Neutrophil (primary cell): ENCODE results near the gene MCF2L.

ENCODE experiments used
- H3K27ac ChIP-seq: fragments of 200-600 bp; sonication (generic); 2 replicates; pipeline ENCODE4 v1.5.1; 2016; ENCODE audit warnings: mild to moderate bottlenecking, moderate library complexity
- H3K27me3 ChIP-seq: fragments of 200-600 bp; sonication (generic); 2 replicates; pipeline ENCODE4 v1.6.0; 2016; ENCODE audit warnings: mild to moderate bottlenecking
- H3K36me3 ChIP-seq: fragments of 200-600 bp; sonication (generic); 2 replicates; pipeline ENCODE4 v1.5.1; 2017
- H3K4me1 ChIP-seq, 2 experiments: fragments of 200-600 bp in 1 of 2; sonication (generic) in 1 of 2; 1 replicate in 1 of 2; 2 replicates in 1 of 2; pipeline versions ENCODE4 v1.5.1 to v1.6.1; 2013 to 2016; ENCODE audit warnings: low read depth in 1 of 2, low read length in 1 of 2, mild to moderate bottlenecking in 1 of 2, moderate library complexity in 1 of 2; ENCODE audit not compliant: control insufficient read depth in 1 of 2, insufficient read depth in 1 of 2
- H3K4me3 ChIP-seq, 2 experiments: fragments of 200-600 bp in 1 of 2; sonication (generic) in 1 of 2; 1 replicate in 1 of 2; 2 replicates in 1 of 2; pipeline ENCODE4 v1.5.1; 2013 to 2016; ENCODE audit warnings: low read depth in 1 of 2, low read length in 1 of 2, mild to moderate bottlenecking in 1 of 2, moderate library complexity in 1 of 2
- H3K9me3 ChIP-seq: fragments of 200-600 bp; sonication (generic); 2 replicates; pipeline ENCODE4 v1.5.1; 2016
- TF ChIP-seq, protein P1 (sequence below): fragments of 200-600 bp; sonication (generic); IDR thresholded peaks from 2 replicates; pipeline ENCODE4 v1.5.1; 2016; ENCODE audit warnings: antibody characterized with exemption

The MCF2L gene

DNA sequence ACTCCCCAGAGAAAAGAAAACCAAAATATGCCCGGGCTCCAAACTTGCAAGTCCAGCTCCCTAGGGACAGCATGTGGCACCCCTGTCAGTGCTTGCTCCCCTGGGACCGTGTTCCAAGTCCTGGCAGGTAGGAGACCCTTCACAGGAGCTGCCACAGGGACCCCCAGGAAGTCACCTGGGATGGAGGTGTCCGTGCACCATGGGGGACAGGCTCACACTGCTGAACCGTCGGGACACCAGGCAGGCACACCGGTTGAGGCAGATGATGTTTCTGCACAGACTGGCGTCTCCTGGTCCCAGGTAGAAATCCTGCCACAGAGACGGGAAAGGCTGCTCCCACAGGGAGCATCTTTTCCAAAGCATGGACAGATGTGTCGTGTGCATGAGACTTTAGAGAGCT, 177.7 kb downstream of the MCF2L start:
- Histone ChIP-seq H3K27ac (no peak overlapping the region), H3K36me3 (no peaks in the 10 kb centered on the region)
- TF ChIP-seq, protein P1, sequence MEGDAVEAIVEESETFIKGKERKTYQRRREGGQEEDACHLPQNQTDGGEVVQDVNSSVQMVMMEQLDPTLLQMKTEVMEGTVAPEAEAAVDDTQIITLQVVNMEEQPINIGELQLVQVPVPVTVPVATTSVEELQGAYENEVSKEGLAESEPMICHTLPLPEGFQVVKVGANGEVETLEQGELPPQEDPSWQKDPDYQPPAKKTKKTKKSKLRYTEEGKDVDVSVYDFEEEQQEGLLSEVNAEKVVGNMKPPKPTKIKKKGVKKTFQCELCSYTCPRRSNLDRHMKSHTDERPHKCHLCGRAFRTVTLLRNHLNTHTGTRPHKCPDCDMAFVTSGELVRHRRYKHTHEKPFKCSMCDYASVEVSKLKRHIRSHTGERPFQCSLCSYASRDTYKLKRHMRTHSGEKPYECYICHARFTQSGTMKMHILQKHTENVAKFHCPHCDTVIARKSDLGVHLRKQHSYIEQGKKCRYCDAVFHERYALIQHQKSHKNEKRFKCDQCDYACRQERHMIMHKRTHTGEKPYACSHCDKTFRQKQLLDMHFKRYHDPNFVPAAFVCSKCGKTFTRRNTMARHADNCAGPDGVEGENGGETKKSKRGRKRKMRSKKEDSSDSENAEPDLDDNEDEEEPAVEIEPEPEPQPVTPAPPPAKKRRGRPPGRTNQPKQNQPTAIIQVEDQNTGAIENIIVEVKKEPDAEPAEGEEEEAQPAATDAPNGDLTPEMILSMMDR = no peak

GRCh38 chr13:113147206-113147605, 178.2 kb downstream of the MCF2L start:
- no peaks in the 10 kb centered on the region for H3K9me3 ChIP-seq
- no peaks in the 10 kb centered on the region for H3K36me3 ChIP-seq
- no peak overlapping the region for H3K27ac ChIP-seq
- H3K27me3 ChIP-seq = peaks cover 24% of the 10 kb centered on the region
- TF ChIP-seq, protein P1 = no peak
- peaks cover under 1% of the 10 kb centered on the region in 2 experiments for H3K4me1 ChIP-seq
- H3K4me3 ChIP-seq = no peak overlapping the region

More for the DNA sequence above, 177.7 kb downstream of the MCF2L start:
- no peaks in the 10 kb centered on the region for H3K4me1 ChIP-seq
- no peaks in the 10 kb centered on the region for H3K9me3 ChIP-seq
- H3K27me3 ChIP-seq = peaks cover 19% of the 10 kb centered on the region
- no peak overlapping the region for H3K4me3 ChIP-seq

GRCh38 chr13:113148407-113148806, 179.4 kb downstream of the MCF2L start:
- Histone ChIP-seq H3K4me1 (peaks cover 12 to 13% of the 10 kb centered on the region in 2 experiments), H3K36me3 (no peaks in the 10 kb centered on the region), H3K4me3 (no peak overlapping the region), H3K27me3 (peaks cover 36% of the 10 kb centered on the region), H3K27ac (no peak overlapping the region), H3K9me3 (no peaks in the 10 kb centered on the region)
- TF ChIP-seq, protein P1 = no peak

- no peaks in the 10 kb centered on the region for H3K36me3 ChIP-seq
- peaks cover 16% of the 10 kb centered on the region in 2 experiments for H3K4me1 ChIP-seq
Measured at GRCh38 chr13:113148940-113149503, 180.0 kb downstream of the MCF2L start.

More at GRCh38 chr13:113148940-113149503, 180.0 kb downstream of the MCF2L start:
- no peak overlapping the region for H3K27ac ChIP-seq
- H3K4me3 ChIP-seq = no peak overlapping the region
- no peaks in the 10 kb centered on the region for H3K9me3 ChIP-seq
- TF ChIP-seq, protein P1 = no peak
- peaks cover 38% of the 10 kb centered on the region for H3K27me3 ChIP-seq
